HG02852 (cell line): Measurements from ENCODE around the gene TDRD3.
"Not testable (repeated sequence)": the region's sequence is repeated elsewhere in the genome, so short reads cannot be mapped to it uniquely, and the experiment has no call there.

Experiments used
- ATAC-seq: cut with Tn5 transposase; IDR thresholded peaks from one replicate; pipeline ENCODE4 v1.9.1; 2021; ENCODE audit warnings: mild to moderate bottlenecking, moderate library complexity; ENCODE audit not compliant: unreplicated experiment

TDRD3 gene

DNA sequence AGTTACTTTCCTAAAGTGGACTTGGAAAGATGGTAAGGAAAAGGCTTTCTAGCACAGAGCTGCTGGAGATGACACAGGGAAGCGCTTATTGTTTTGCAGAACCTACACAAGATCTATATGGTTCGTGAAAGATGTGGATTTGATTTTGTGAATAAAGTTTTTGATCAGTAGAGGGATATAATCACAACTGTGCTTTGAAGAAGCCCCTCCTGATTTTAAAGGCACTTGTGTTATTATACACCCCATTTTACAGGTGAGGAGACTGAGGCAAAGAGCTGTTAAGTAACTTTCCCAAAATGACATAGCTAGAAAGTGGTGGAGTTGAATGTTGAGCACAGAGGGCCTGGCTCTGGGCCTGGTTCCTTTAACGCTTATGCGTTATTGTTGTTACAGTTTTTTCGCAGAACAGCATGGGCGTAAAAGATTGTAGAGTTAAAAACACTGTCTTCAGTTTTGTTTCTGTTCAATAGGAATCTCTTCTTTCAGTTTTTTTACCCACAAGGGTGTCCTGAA lies 1.4 kb downstream of the TDRD3 start:
- ATAC-seq: no peak

GRCh38 chr13:60398907-60399589 lies 2.0 kb downstream of the TDRD3 start:
- no peak for ATAC-seq

GRCh38 chr13:60402022-60402421 lies 5.0 kb downstream of the TDRD3 start:
- ATAC-seq: no peak

GRCh38 chr13:60407095-60407494 lies 10.1 kb downstream of the TDRD3 start:
- peak; percentile 64 for ATAC-seq

DNA sequence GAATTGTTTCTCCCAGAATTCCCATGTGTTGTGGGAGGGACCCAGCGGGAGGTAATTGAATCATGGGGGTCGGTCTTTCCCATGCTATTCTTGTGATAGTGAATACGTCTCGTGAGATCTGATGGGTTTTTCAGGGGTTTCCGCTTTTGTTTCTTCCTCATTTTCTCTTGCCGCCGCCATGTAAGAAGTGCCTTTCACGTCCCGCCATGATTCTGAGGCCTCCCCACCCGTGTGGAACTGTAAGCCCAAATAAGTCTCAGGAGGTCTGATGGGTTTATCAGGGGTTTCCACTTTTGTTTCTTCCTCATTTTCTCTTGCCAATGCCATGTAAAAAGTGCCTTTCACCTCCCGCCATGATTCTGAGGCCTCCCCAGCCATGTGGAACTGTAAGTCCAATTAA lies 10.8 kb downstream of the TDRD3 start:
- not testable (repeated sequence) for ATAC-seq

DNA sequence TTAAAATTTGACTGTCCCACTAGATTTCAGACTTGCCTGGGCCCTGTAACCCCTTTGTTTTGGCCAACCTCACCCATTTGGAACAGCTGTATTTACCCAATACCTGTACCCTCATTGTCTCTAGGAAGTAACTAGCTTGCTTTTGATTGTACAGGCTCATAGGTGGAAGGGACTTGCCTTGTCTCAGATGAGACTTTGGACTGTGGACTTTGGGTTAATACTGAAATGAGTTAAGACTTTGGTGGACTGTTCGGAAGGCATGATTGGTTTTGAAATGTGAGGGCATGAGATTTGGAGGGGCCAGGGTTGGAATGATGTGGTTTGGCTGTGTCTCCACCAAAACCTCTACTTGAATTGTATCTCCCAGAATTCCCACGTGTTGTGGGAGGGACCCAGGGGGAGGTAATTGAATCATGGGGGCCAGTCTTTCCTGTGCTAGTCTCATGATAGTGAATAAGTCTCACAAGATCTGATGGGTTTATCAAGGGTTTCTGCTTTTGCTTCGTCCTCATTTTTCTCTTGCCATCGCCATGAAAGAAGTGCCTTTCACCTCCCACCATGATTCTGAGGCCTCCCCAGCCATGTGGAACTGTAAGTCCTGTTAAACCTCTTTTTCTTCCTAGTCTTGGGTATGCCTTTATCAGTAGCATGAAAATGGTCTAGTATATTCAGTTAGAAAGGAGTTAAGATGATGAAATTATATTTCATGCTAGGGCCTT lies 12.7 kb downstream of the TDRD3 start:
- ATAC-seq: not testable (repeated sequence)

DNA sequence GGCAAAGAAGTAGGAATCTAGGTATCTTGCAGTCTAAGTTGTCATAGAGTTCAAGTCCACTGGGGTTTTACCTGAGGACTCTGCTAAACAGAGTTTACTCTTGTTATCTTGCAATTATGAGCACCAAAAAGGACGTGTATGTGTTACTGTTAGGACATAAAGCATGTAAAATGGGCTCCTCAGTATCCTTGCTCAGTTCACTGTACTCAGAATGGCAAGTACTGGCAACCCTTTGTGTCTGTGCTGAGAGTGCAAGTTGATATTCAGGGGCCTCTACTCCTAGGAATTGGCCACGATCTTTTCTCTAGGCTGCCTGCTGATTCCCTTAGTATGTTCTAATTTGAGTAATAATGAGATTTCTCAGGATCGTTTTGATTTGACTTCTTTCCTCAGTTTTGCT lies 13.3 kb downstream of the TDRD3 start:
- no peak for ATAC-seq

DNA sequence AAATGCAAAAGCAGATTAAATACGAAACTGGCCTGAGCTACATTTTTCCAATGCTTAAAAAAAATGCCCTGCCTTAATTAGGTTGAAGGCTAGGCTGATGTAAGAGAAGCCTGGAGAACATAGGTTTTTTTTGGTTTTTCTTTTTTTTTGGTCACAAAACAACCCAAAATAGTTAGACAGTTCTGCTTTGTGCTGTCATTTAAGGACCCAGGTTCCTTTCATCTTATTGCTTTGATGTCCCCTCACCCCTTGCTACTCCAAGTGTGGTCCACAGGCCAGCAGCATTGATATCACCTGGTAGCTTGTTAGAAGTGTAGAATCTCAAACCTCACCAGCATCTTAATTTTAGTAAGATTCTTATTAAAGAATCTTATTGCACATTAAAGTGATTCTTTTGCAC lies 14.4 kb downstream of the TDRD3 start:
- no peak for ATAC-seq

DNA sequence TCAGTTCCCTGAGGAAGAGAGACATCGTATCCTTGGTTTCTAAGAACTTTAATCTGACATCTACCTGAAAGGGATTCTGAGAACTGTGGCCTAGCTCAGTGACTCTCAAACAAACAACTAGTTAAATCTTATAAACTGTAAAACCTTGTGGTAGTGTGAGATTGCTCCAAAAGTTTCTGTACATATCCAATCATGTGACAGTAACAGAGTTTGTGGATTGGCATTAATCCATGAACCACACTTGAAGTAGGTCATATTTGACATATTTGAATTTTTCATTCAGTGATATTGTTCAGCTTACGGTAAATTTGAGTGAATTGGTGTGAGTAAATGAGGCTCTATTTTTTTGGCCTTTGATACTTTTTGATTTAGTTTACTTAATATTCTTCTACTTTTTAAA lies 15.0 kb downstream of the TDRD3 start:
- ATAC-seq: no peak

GRCh38 chr13:60412909-60413616 lies 16.0 kb downstream of the TDRD3 start:
- ATAC-seq: no peak

DNA sequence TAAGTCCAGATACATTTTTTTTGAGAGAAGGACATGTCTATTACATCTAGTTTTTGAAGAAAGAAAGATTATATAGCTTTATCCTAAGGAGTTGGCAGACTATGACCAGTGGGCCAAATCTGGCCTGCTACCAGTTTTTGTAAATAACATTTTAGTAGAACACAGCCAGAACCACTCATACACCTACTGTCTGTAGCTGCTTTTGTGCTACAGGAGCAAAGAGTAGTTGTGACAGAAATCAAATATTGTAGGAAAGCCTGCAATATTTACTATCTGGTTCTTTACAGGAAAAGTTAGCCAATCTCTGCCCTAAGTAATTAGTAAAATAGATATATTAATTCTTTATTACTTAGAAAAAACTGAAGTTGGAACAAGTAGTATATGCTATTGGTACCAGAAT lies 17.2 kb downstream of the TDRD3 start:
- ATAC-seq: no peak

- ATAC-seq: peak; percentile 68
These were observed 20.7 kb downstream of the TDRD3 start for GRCh38 chr13:60417734-60418133.

DNA sequence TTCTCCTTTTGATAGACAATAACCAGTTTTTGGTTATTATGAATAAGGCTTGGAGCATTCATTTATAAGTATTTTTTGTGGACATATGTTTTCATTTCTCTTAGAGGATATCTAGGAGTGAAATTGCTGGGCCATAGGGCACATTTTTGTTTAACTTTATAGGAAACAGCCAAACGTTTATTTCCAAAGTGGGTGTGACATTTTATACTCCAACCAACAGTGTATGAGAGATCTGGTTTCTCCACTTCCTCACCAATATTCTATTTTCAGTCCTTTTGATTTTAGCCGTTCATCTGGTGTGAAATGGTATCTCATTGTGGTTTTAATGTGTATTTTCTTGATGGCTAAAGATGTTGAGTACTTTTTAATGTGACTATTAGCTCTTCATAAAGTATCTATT lies 21.9 kb downstream of the TDRD3 start:
- ATAC-seq: no peak

DNA sequence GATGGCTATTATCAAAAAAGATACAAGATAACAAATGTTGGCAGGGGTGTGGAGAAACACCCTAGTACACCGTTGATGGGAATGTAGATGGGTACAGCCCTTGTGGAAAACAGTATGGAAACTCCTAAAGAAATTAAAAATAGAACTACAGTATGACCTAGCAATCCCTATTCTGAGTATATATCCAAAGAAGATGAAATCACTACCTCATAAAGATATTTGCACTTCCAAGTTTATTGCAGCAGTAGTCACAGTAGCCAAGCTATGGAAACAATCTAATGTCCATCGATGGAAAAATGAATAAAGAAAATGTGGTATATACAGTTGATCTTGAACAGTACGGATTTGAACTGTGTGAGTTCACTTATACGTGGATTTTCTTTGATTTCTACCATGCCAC lies 28.3 kb downstream of the TDRD3 start:
- no peak for ATAC-seq

GRCh38 chr13:60426075-60426474 lies 29.1 kb downstream of the TDRD3 start:
- no peak for ATAC-seq

GRCh38 chr13:60427285-60427684 lies 30.3 kb downstream of the TDRD3 start:
- ATAC-seq: peak; percentile 66

- ATAC-seq: peak; percentile 70
These were observed 34.2 kb downstream of the TDRD3 start for GRCh38 chr13:60431108-60431700.

DNA sequence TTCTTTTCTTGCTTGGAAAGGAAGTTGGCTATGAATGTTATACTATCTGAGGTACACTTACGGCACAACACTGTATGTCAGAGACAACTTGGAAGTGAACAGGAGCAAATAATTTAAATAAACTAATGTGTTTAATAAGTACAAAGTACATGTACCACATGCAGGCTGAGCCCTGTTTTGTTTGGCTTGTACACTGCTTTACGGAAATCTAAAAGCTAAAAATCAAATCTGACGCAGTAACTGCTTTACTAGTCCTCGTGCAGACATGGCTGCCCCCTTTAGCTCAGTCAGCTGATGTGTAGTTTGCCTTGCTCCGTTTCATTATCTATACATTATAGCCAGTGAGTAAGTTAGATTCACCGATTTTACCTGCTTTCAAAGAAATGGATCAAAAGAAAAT lies 36.5 kb downstream of the TDRD3 start:
- no peak for ATAC-seq

GRCh38 chr13:60435762-60436374 lies 38.8 kb downstream of the TDRD3 start:
- ATAC-seq: no peak

GRCh38 chr13:60439201-60439600 lies 42.2 kb downstream of the TDRD3 start:
- ATAC-seq: no peak

DNA sequence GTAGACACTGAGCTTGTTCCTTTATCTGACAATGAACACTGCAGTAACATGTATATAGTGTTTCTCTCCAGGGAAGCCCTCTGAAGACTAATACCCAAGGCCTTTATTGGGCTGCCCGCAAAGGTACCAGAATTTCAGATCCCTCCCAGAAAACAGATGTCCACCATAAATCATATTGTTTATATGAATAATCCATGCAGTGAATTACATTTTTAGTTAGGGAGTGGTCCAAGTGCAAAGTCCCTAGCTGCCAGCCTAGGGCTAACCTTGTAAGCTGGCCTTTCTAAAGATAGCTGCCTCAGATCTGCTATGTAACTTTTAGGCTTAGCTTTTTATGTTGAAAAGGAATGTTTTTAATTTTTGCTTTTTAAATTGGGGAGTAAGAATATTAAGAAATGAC lies 44.7 kb downstream of the TDRD3 start:
- no peak for ATAC-seq
